ENCODE measurements around the gene ADORA1.

Gene ADORA1

GRCh38 chr1:203143641-203144040 lies 16.1 kb downstream of the ADORA1 start:
- DNase-seq: no peak

- peak; percentile 76 to 81 for DNase-seq
These were observed 17.1 kb downstream of the ADORA1 start for GRCh38 chr1:203144661-203145060.

GRCh38 chr1:203145321-203146041 lies 18.0 kb downstream of the ADORA1 start:
- no peak for DNase-seq

GRCh38 chr1:203146042-203146369 lies 18.5 kb downstream of the ADORA1 start:
- no peak for DNase-seq

GRCh38 chr1:203146537-203146936 lies 19.0 kb downstream of the ADORA1 start:
- peak in 1 of 2 donors; percentile 34 for DNase-seq

GRCh38 chr1:203147376-203147775 lies 19.9 kb downstream of the ADORA1 start:
- DNase-seq: peak; percentile 51 to 56

- DNase-seq: no peak
These were observed 20.6 kb downstream of the ADORA1 start for GRCh38 chr1:203148127-203148526.

- DNase-seq: no peak
These were observed 21.1 kb downstream of the ADORA1 start for GRCh38 chr1:203148579-203148978.

- no peak for DNase-seq
These were observed 21.8 kb downstream of the ADORA1 start for GRCh38 chr1:203149188-203149840.

GRCh38 chr1:203150511-203151297 lies 23.2 kb downstream of the ADORA1 start:
- DNase-seq: no peak

- DNase-seq: no peak
These were observed 24.0 kb downstream of the ADORA1 start for GRCh38 chr1:203151362-203152157.

GRCh38 chr1:203152158-203153034 lies 24.9 kb downstream of the ADORA1 start:
- DNase-seq: no peak

- DNase-seq: peak; percentile 44 to 52
These were observed 25.8 kb downstream of the ADORA1 start for GRCh38 chr1:203153051-203153988.

GRCh38 chr1:203153989-203154821 lies 26.7 kb downstream of the ADORA1 start:
- DNase-seq: no peak

GRCh38 chr1:203156280-203156679 lies 28.8 kb downstream of the ADORA1 start:
- DNase-seq: no peak

- DNase-seq: no peak
These were observed 30.9 kb downstream of the ADORA1 start for GRCh38 chr1:203158423-203158822.

GRCh38 chr1:203158960-203159665 lies 31.6 kb downstream of the ADORA1 start:
- DNase-seq: no peak

- DNase-seq: no peak
These were observed 32.3 kb downstream of the ADORA1 start for GRCh38 chr1:203159844-203160243.

- DNase-seq: no peak
These were observed 33.6 kb downstream of the ADORA1 start for GRCh38 chr1:203161175-203161574.
